D721Med (cell line): ENCODE data around the gene LHX3.

ENCODE experiments used
- DNase-seq: peaks from one replicate; pipeline ENCODE4 v3.0.0; 2011; ENCODE audit warnings: low spot score; ENCODE audit not compliant: insufficient read length
- FAIRE-seq: peaks from 2 replicates; lab custom pipeline; 2011; peaks lifted over from hg19 to GRCh38; lab: Jason Lieb, UNC
- CTCF ChIP-seq: IDR thresholded peaks from 2 replicates; pipeline ENCODE4 v1.5.1; 2012; ENCODE audit warnings: mild to moderate bottlenecking, control low read depth; ENCODE audit not compliant: insufficient read depth; ENCODE audit errors: missing control alignments

The LHX3 gene

DNA sequence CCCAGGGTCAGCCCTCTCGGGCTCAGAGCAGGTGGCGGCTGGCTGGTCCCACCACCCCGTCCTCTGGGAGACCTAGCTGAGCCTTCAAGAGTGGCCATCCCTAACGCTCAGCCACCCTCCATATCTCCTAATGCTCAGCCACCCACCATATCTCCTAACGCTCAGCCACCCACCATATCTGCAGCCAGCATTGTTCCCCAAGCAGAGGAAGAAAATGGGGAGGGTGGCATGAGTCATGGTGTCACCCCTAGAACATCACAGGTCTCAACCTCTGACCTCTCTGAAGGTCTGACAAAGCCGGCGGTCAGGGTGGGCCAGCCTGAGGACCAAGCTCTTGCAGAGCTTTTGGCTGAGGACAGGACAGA, 14.7 kb downstream of the LHX3 start:
- no peak for DNase-seq
- no peak for FAIRE-seq
- TF ChIP-seq CTCF: no peak

DNA sequence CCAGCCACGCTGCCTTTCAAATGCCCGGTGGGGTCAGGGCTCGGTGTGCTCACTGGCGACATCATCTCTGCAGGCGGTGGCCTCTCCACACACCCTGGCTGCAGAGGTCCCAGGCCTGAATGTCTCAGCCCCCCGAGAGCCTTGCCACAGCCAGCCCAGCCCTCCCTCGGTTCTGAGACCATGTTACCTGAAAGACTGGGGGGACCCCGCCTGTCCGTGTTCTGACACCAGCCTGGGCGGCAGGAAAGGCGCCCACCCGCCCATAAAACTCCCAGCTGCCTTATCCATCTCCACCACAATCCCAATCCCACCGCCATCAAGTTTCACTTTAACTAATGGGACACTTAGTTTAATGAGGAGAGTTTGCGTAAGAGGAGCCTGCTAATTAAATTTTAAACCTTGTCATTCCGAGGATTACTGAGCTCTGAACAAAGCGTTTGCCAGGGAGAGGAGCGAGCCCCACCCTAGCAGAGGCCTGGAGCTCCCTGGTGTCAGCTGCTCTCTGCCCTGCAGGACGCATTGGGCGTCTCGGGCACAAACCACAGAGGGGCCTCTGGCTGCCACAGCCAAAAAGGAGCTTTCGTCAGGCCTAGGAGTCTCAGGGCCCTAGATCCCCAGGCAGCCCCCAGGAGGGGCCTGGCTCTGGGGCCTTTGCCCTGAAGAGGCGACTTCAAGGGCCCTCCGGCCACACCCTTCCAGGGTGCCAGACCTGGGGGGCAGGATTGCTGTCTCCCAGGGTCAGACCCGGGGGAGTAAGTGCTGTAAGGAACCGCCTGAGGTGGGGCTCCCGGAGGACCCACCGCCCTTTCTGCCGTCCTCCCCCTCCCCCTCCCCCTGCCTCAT, 15.3 kb downstream of the LHX3 start:
- no peak for TF ChIP-seq CTCF
- peak; percentile 77 for FAIRE-seq
- peak; percentile 90 for DNase-seq

DNA sequence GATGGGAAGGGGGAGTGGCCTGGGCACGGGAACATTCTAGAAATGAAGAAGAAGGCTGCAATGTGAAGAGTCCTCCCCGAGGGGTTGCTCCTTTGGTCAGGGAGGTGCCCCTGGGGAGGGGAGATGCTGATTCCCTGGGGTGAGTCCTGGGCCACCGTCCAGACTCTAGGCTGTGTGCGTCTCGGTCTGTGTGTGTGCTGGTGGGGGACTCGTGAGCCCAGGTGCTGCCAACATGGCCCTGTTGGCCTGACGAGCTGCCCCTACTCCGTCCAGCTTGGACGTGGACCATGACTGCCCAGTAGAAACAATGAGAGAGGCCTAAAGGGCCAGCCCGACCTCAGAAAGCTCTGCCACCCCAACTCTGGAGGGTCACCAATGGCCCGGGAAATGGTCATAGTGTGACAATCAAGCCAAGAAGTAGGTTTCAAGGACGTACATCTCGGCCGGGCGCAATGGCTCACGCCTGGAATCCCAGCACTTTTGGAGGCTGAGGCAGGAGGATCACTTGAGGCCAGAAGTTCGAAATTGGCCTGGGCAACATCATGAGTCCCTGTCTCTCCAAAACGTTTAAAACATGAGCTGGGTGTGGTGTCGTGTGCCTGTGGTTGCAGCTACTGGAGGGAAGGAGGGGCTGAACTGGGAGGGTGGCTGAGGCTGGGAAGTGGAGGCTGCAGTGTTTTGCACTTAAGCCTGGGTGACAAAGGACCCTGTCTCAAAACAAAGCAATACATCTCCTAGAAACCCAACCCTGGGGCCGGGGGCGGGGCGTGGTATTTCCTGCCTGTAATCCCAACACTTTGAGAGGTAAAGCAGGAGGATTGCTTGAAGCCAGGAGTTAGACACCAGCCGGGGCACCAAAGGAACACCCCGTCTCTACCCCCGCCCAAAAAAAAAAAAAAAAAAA, 17.0 kb downstream of the LHX3 start:
- DNase-seq (no peak), FAIRE-seq (no peak)
- no peak for TF ChIP-seq CTCF

DNA sequence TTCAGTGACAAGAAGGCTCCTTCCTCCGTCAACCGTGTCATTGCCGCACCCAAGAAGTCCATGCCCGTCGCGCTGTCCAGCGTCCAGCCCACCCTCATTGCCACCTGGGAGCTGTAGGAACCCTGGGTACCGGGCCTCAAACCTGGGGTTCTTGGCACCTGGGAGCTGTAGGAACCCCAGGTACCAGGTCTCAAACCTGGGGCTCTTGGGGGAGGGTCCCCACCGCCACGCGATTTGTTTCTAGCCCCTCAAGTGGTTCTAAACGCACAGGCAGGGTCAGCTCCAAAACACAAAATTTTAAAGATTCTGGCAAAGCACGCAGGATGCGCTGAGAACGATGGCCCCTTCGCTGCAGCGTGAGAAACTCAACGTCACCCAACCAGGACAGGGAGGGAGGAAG, 17.7 kb downstream of the LHX3 start:
- DNase-seq (no peak), FAIRE-seq (no peak)
- no peak for TF ChIP-seq CTCF

- FAIRE-seq: no peak
- no peak for TF ChIP-seq CTCF
Measured at GRCh38 chr9:136186386-136186785, 18.5 kb downstream of the LHX3 start.

GRCh38 chr9:136185596-136186366, 19.1 kb downstream of the LHX3 start:
- TF ChIP-seq CTCF: no peak

More at GRCh38 chr9:136186386-136186785, 18.5 kb downstream of the LHX3 start:
- DNase-seq: no peak

More at GRCh38 chr9:136185596-136186366, 19.1 kb downstream of the LHX3 start:
- FAIRE-seq: no peak
- DNase-seq: no peak
